Measurements from ENCODE around the gene TMCO6.
"Not testable (repeated sequence)": the region's sequence is repeated elsewhere in the genome, so short reads cannot be mapped to it uniquely, and the experiment has no call there.

Gene TMCO6

DNA sequence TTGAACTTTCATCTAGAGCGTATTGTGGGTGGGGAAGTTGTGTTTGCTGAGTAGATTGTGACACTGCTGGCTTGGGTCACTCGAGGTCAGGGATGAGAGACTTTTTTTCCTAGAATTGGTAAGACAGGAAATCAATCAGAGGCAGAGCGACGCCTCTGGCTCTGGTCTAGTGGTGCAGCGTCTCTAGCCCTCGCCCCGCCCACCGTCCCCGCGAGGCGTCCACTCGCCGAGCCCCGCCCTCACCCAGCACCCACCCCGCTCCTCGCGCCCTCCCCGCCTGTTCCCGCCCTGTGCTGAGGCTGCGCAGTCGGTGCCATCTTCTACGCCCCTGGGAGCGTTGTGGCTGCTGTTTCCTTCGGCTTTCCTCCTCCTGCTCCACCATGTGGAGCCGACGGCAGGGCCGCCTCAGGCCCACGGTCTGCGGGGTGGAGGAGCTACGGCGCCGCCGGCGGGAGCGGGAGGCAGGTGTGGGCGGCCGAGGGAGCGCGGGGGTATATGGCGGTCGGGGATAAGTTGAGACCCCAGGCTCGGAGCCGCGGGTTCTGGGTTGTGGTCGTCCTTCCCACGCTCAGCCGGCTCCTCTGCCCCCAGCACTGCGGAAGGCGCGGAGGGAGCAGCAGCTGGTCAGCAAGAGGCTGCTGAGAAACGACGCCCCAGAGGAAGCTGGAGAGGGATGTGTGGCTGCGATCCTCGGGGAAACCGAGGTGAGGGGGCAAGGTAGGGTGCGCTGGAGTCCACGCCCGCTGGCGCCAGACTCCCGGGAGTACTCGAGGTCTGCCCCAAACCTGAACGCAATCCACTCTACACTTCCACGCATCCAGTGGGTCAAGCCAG, at the start of gene TMCO6:
Gene TMCO6, plus strand, starts transcription at position 304 of the 834 bp plus-strand sequence. Its CDS starts 77 bp downstream, at position 381.
- peak; percentile 97 for DNase-seq

DNA sequence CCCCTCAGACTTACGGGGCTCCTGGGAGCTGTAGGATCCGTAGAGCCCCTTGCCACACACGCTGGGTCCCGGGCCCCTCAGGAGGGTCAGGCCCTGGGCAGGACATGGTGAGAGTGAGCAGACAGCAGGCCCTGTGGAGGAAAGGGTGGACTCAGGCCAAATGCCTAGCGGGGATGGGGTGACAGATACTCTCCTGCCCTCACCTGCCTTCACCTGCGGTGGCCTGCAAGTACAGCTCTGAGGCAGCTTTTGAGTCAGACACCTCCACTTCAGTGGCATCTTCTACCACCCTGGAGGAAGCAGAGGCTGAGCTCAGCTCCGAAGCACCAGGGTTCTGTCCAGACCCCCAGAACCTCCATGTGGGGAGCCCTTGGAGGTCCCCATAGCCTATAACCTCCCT, 48.4 kb upstream of the TMCO6 start:
- no peak for DNase-seq

DNA sequence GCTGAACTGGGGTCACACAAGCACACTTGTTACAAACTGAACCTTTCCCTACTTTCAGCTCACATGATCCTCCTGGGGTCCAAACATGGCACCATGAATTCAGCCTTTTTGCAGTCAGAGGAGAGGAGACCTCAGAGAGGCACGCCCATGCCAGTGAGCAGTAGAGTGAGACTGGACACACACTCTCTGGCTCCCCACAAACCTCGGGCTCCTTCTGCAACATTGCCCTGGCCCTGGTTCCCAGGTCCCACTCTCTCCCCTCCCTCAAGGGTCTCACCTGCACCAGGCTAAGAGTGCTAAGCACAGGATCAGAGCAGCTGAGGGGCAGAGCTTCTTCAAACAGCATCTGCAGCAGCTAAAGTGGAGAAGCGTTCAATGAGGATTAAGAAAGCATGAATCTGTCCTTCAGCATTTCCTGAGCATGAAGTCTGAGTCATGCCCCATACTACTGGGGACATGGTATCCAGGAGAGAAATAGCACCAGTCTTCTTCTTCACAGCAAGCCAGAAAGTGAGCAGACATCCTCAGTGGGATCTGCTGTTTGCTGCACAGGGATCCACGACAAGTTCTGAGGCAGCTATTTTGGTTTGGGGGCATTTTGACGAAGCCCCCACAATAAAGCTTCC, 47.4 kb upstream of the TMCO6 start:
- DNase-seq, result no peak

DNA sequence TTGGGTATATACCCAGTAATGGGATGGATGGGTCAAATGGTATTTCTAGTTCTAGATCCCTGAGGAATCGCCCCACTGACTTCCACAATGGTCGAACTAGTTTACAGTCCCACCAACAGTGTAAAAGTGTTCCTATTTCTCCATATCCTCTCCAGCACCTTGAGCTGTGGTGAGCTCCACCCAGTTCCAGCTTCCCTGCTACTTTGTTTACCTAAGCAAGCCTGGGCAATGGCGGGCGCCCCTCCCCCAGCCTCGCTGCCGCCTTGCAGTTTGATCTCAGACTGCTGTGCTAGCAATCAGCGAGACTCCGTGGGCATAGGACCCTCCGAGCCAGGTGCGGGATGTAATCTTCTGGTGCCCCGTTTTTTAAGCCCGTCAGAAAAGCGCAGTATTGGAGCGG, 46.2 kb upstream of the TMCO6 start:
- DNase-seq, result not testable (repeated sequence)

DNA sequence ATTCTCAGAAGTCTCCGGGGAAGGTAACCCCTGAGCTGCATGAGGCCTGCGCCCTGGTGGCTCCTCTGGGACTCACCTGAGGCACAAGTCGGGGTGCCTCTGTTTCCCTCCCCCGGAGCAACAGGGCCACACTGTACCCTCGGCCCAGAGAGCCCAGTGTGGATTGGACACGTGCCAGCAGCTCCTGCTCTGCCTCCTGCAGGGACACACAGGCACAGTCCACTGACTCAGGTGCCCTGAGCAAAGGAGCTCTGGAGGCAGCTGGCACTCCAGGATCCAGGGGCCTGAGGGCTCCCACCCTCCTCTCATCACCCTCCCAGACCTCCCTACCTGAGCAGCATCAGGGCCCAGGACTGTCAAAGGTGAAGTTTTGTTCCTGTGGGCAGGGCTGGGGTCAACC, 45.1 kb upstream of the TMCO6 start:
- no peak for DNase-seq

DNA sequence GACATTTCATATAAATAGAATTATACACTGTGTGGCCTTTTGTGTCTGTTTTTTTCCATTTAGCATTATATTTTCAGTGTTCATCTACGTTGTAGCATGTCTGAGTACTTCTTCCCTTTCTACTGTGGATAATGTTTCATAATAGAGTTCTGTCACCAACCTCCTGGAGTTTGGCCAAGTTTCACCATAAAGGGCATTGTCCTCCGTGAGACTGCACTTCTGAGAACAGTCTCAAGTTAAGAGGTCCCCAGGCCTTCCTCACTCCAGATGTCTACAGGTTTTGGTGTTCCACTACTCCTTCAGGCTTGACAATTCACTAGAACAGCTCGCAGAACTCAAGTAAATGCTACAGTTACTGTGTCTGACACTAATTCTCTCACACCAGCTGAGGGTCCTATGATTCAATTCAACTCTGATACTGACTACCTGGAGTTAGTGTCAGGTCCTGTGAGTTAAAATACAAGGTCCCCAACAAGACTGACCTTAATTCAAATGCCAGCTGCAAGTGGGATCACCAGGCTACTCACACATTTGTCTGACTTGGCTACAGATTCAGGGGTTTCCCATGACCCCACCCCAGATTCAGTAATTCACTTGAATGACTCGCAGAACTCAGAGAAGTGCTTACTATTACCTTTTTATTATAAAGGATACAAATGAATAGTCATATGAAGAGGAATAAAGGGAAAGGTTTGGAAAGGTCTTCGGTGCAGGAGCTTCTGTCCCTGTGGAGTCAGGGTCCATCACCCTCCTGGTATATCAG, 43.5 kb upstream of the TMCO6 start:
- DNase-seq, result no peak

DNA sequence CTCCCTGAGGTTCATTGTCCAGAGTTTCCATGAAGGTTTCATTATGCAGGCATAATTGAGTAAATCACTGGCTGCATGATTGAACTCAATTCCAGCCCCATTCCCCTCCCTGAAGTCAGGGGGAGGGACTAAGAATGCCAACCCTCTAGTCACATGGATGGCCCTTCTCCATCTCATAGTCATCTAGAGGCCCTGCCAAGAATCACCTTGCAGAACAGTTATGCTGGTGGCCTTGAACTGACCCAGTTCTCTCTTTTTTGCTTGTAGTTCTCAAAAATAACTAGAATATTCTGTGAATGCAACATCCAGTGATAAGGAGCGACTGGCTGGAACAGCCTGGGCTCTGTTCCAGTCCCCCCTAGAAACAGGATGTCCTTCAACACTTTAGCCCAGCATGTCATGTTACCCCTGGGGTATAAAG, 42.9 kb upstream of the TMCO6 start:
- DNase-seq, result no peak

DNA sequence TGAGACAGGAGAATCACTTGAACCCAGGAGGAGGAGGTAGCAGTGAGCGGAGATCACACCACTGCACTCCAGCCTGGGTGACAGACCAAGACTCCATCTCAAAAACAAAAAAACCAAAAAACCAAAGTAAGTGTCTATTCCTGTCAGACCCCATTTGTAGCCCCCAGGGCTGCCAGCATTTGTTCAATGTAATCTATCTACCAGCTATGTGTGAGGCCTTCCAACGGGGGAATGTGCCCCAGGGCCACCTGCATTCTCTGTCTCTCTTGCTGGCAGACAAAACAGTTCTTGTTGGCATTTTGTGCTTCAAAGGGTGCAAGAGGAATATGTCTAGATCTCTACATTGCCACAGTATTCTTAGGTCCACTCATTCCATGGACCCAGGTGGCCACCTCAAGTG, 40.4 kb upstream of the TMCO6 start:
- DNase-seq, result no peak

DNA sequence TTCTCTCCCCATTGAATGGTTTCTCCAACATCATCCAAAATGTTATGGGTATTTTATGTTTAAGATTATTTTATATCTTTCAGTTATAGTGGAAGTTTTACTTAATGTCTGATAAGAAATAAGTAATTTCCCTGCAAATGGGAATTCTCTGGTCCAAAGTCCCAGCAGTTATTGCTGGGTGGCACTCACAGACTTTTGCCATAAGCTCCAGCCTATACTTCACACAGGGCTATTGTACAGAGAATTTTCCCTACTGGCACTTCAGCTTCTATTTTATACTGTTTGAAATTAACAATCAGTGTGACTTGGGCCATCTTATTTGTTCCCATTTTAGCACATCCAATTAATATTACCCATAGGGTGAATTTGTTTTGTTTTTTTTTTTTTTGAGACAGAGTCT, 39.2 kb upstream of the TMCO6 start:
- DNase-seq, result no peak

DNA sequence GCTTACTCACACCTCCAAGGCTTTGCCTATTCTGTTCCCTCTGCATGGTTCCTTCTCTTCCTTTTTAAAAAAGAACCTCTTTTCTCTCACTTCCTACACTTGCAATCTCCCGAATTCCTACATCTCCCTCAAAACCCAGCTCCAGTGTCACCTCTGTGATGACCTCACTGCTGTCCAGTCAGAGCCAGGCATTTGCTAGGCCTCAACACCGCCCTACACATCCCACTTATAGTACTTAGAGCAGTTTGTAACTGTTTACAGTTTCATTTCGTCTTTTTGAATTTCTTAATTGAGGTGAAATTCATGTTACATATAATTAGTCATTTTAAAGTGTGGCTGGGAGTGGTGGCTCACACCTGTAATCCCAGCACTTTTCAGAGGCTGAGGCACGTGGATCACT, 37.1 kb upstream of the TMCO6 start:
- DNase-seq, result no peak

DNA sequence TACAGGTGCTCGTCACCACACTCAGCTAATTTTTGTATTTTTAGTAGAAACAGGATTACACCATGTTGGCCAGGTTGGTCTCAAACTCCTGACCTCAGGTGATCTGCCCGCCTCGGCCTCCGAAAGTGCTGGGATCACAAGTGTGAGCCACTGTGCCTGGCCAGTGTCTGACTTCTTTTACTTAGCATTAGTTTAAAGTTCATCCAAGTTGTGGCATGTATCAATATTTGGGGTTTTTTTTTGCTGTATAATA, 35.9 kb upstream of the TMCO6 start:
- not testable (repeated sequence) for DNase-seq

DNA sequence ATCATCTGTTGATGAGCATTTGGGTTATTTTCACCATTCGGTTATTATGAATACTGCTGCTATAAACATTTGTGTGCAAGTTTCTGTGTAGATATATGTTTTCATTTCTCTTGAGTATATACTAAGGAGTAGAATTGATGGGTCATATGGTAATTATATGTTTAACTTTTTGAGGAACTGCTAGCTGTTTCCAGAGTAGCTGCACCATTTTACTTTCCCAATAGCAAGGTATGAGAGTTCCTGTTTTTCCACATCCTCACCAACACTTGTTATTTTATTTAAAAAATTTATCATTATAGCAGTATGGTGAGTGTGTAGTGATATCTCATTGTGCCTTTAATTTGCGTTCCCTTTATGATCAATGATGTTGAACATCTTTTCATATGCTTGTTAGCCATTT, 35.5 kb upstream of the TMCO6 start:
- DNase-seq, result no peak

DNA sequence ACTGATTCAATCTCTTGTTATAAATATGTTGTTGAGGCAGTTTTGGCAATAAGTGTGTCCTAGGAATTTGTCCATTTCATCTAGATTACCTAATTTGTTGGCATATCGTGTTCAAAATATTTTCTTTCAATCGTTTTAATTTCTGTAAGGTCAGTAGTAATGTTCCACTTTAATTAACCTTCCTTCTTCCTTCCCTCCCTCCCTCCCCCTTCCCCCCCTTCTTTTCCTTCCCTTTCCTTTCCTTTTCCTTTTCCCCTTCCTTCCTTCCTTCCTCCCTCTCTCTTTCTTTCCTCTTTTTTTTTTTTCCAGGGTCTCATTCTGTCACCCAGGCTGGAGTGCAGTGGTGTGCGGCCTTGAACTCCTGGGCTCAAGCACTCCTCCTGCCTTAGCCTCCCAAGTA, 33.4 kb upstream of the TMCO6 start:
- no peak for DNase-seq

DNA sequence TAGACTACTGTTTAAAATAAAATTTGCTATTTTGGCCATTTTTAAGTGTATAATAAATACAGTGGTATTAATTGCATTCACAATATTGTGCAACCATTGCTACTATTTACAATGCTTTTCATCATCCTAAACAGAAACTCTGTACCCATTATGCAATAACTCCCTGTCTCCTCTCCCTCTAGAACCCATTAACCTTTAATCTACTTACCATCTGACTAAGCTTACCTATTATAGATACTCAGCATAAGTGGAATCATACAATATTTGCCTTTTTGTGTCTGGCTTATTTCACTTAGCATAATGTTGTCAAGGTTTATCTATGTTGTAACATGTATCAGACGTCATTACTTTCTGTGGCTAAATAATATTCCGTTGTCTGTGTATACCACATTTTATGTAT, 32.2 kb upstream of the TMCO6 start:
- DNase-seq, result no peak

DNA sequence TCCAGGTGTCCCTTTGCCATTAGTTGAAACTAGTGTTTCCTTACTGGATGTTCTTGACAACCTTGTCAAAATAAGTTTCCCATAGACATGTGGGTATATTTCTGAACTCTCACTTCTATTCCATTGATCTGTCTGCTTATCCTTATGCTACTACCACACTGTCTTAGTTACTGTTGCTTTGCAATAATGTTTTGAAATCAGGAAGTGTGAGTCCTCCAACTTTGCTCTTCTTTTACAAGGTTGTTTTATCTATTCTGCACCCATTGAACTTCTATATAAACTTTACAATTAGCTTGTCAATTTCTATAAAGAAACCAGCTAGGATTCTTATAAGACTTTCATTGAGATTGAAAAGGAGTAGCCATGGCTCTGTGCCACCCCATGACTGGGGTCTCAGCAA, 30.5 kb upstream of the TMCO6 start:
- no peak for DNase-seq

DNA sequence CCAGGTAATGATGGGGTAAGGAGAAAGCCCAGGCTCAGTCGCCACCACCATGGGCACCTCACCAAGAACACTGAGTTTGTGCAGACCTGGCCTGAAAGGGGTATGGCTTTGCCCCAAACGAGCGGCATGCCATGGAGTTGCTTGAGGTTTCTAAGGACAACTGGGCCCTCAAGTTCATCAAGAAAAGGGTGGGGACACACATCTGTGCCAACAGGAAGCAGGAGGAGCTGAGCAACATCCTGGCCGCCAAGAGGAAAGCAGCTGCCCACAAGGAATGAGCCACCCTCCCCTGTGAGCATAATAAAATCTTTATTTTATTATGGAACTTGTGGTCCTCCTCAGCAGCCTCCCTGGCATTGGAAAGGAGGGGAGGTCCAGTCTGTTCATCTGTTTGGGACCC, 30.1 kb upstream of the TMCO6 start:
- DNase-seq, result no peak

DNA sequence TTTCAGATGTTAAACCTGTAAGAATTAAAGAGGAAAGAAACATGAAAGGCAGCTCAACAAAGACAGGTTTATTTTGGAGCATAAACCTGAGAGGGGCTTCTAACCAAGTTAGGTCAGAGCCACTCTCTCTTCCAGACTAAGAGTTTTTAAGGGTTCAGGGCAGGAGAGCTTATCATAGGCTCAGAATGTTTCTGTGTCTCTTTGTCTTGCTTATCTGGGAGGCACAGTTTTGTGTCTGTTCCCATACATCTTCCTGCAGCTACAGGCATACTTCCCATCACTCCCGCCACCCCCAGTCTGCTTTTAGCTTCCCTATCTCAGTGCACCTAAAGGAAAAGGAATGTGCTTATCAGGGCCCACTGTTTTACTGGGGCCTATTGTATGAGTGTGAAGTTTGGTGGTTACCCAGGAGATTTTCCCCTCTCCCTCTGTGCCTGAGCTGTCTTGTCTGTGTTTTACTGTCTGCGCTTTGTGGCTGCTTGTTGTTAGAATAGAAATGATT, 28.2 kb upstream of the TMCO6 start:
- DNase-seq, result no peak

DNA sequence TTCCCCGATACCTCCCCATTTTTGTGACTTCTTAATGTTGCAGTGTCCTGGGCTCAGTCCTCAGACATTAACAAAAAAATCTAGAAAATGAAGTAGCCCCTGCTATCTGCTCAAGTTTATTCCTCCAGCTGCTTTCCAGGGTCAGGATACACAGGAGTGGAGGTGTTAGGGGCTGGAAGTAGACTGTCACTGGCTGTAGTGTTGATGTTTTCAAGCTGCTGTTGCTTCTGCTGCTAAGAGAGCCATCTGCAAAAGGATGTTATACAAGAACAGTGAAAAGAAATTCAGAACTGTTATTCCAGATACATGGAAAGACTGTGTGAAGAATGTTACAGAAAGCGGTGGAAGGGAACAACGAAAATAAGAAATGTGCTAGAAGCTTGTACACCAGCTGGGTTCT, 16.9 kb upstream of the TMCO6 start:
- no peak for DNase-seq

DNA sequence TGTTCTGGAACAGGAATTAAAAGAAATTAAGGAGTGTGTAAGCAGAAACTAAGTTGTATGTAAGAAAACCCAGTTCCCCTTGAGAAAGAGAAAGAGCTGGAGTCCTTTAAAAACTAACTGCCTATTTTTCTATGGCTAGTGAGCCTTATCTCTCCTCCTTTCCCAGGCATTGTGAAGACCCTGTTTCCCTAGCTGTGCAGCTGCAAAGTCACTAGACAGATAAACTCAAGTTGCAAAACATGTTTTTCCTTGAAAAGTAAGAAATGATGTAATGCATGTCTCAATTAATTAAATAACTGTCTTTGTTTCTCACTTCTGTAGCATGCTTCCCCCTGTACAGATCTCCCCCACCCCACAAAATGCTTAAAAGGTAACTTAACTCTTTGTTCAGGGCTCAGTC, 16.2 kb upstream of the TMCO6 start:
- not testable (repeated sequence) for DNase-seq

DNA sequence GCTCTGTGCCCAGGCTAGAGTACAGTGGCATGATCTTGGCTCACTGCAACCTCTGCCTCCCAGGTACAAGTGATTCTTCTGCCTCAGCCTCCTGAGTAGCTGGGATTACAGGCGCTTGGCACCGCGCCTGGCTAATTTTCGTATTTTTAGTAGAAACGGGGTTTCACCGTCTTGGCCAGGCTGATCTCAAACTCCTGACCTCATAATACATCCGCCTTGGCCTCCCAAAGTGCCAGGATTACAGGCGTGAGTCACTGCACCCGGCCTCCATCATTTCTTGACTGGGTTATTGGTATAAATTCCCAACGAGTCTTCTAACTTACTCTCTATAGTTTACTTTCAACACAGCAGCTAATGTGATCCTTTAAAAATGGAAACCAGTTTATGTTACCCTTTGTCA, 14.4 kb upstream of the TMCO6 start:
- DNase-seq, result not testable (repeated sequence)

DNA sequence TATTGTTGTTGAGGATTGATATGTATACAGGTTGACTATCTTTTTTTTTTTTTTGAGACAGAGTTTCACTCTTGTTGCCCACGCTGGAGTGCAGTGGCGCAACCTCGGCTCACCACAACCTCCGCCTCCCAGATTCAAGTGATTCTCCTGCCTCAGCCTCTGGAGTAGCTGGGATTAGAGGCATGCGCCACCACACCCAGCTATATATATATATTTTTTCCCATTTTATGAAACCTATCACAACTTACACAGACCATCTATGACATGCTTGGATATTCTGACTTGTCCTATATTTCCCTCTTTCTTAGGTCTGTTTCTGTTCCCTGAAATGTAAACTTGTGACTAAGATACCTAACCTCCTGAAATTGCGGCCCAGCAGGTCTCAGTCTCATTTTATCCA, 11.3 kb upstream of the TMCO6 start:
- no peak for DNase-seq

DNA sequence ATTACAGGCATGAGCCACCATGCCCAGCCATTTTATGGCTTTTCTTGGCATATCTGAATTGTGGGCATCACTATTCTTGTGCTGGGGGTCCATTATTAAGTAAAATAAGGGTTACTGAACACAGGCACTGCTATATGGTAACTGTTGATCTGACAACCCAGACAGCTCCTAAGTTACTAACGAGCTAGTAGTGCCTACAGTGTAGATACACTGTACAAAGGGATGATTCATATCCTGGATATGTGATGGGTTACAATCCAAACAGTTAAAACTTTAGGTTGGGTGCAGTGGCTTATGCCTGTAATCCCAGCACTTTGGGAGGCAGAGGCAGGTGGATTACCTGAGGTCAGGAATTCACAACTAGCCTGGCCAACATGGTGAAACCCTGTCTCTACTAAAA, 10.5 kb upstream of the TMCO6 start:
- DNase-seq, result no peak

DNA sequence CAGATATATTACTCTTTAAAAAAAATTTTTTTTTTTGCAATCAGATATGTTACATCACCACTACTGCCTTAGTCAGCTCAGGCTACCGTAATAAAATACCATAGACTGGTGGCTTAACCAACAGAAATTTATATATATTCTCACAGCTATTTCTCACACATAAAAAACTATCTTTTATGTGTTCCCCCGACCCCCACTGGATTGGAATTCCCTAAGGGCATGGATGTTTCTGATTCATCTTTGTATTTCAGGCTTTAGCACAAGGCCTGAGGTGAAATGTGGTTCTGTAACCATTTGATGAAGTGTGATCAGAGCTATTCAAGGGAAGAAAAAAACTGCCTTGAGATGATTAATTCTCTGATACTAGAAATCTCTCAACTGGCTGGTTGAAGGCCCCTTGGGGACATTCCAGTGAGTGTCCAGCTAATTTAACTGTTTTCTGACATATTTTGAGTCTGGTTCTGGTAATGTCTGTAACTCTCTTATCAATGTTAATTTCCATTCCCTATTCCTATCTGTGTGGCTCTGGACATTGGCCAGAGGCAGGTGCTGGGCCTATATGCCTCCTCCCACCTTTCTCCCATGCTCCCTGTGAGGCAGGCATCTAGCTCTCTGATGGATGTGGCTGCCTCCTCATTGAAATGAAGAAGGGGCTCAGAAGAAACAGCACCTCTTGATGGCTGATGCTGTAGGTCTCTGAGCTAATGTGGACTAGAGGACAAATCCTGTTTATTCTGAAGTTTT, 8.8 kb upstream of the TMCO6 start:
- DNase-seq, result no peak

Measured in activated CD8-positive, alpha-beta memory T cell treated with anti-CD3 and anti-CD28 coated beads, Interleukin-2, amount 50 U/mL, for 48 hours (primary cell).